Breast epithelium (tissue), 3 donors: Measurements from ENCODE around the gene CHRNA9.

Experiments
- POLR2A ChIP-seq: fragments of 450-650 bp; IDR thresholded peaks from one replicate; pipeline ENCODE4 v1.6.1; 2016; ENCODE audit warnings: antibody characterized with exemption, mild to moderate bottlenecking, moderate library complexity
- TF ChIP-seq, protein P1 (sequence below), 3 donors: fragments of 450-650 bp; IDR thresholded peaks; one replicate each; pipeline ENCODE4 v1.5.1; 2016 to 2017; ENCODE audit warnings: antibody characterized with exemption in 3 of 3, mild to moderate bottlenecking in 3 of 3, moderate library complexity in 3 of 3

DNA sequence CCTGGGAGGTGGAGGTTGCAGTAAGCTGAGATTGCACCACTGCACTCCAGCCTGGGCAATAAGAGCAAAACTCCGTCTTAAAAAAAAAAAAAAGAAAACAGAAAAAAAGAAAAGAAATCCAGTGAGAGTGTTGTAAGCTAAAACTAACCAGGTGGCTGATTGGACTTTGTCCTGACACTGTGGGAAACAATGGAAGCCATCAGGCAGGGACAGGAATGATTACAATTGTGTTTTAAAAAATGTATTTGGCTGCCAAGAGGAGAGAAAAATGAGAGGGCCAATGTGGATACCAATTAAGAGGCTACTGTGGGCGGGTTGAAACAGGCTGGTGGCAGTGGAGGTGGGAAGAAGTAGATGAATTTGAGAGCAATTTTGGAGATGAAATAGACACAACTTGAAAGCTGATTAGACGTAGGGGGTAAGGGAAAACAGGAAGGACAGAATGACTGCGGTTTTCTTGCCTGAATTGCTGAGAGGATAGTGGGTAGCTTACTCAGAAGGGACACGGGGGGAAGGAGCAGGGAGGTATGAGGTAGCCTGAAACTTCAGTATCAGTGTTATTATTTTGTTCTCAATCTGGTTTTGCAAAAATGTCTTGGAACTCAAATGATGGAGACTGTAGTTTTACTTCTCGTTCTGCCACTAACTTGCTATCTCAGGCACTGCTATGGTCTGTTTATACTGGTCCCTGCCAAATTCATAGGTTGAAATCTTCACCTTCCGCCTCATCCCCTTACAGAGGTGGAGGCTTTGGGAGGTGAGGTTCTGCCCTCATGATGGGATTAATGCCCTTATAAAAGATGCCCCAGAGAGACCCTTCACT, 45.6 kb upstream of the CHRNA9 start:
- no peak for TF ChIP-seq POLR2A
- TF ChIP-seq, protein P1, sequence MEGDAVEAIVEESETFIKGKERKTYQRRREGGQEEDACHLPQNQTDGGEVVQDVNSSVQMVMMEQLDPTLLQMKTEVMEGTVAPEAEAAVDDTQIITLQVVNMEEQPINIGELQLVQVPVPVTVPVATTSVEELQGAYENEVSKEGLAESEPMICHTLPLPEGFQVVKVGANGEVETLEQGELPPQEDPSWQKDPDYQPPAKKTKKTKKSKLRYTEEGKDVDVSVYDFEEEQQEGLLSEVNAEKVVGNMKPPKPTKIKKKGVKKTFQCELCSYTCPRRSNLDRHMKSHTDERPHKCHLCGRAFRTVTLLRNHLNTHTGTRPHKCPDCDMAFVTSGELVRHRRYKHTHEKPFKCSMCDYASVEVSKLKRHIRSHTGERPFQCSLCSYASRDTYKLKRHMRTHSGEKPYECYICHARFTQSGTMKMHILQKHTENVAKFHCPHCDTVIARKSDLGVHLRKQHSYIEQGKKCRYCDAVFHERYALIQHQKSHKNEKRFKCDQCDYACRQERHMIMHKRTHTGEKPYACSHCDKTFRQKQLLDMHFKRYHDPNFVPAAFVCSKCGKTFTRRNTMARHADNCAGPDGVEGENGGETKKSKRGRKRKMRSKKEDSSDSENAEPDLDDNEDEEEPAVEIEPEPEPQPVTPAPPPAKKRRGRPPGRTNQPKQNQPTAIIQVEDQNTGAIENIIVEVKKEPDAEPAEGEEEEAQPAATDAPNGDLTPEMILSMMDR (IDR thresholded peaks at IDR 0.05) = no peak
